PC-9 (cell line): ENCODE data around the gene PRKD1. TPM values are rescaled to one million over a fixed set of nuclear protein-coding genes. Genes with fewer than 3 reads are reported as not detected.

ENCODE experiments used
- BruUV-seq: library from RNA; stranded (reverse); fragments of 400-500 nt; replicated peaks from 2 replicates; lab custom pipeline; 2021; lab: Mats Ljungman, UMichigan
- CTCF ChIA-PET: fragments of 300-600 bp; sonication (Branson Sonifier 250); formaldehyde crosslinking; loops from one replicate; lab custom pipeline; 2022; ENCODE audit warnings: antibody characterized with exemption; lab: Charles Lee
- POLR2A ChIA-PET: fragments of 300-600 bp; sonication (Branson Sonifier 250); formaldehyde crosslinking; loops from one replicate; lab custom pipeline; 2022; ENCODE audit warnings: antibody characterized with exemption; ENCODE audit not compliant: unreplicated experiment; lab: Charles Lee
- DNase-seq, 2 experiments: peaks; one replicate each; pipeline versions ENCODE4 v3.0.0 to v3.0.0-alpha.2; 2015 to 2022; ENCODE audit warnings: mixed read lengths in 1 of 2
- H2AFZ ChIP-seq: fragments of 200-600 bp; sonication (generic); 2 replicates; pipeline ENCODE4 v1.8.1; 2017; ENCODE audit warnings: antibody characterized with exemption
- H3F3A ChIP-seq: fragments of 200-600 bp; sonication (generic); 2 replicates; pipeline ENCODE4 v1.8.1; 2017; ENCODE audit warnings: antibody characterized with exemption, mild to moderate bottlenecking, low read depth; ENCODE audit not compliant: insufficient read depth
- H3K27ac ChIP-seq: fragments of 200-600 bp; sonication (generic); 2 replicates; pipeline ENCODE4 v1.6.1; 2016; ENCODE audit warnings: mixed run types
- H3K27me3 ChIP-seq: fragments of 200-600 bp; sonication (generic); 2 replicates; pipeline ENCODE4 v1.6.1; 2016; ENCODE audit warnings: low read depth, mixed run types; ENCODE audit not compliant: insufficient read depth
- H3K36me3 ChIP-seq: fragments of 200-600 bp; sonication (generic); 2 replicates; pipeline ENCODE4 v1.6.1; 2016; ENCODE audit warnings: low read depth, mixed run types
- H3K4me1 ChIP-seq: fragments of 200-600 bp; sonication (generic); replicated peaks from 2 replicates; pipeline ENCODE4 v1.6.1; 2016; ENCODE audit warnings: mixed run types; ENCODE audit not compliant: insufficient read depth
- H3K4me2 ChIP-seq: fragments of 200-600 bp; sonication (generic); 2 replicates; pipeline ENCODE4 v1.6.1; 2017; ENCODE audit warnings: mixed run types
- H3K4me3 ChIP-seq: fragments of 200-600 bp; sonication (generic); 2 replicates; pipeline ENCODE4 v1.6.1; 2016; ENCODE audit warnings: mixed run types
- H3K79me2 ChIP-seq: fragments of 200-600 bp; sonication (generic); 2 replicates; pipeline ENCODE4 v1.6.1; 2017; ENCODE audit warnings: low read depth, mixed run types
- H3K9me2 ChIP-seq: fragments of 200-600 bp; sonication (generic); 2 replicates; pipeline ENCODE4 v1.8.1; 2017; ENCODE audit warnings: mild to moderate bottlenecking; ENCODE audit not compliant: insufficient read depth
- H3K9me3 ChIP-seq: fragments of 200-600 bp; sonication (generic); 2 replicates; pipeline ENCODE4 v1.8.1; 2016; ENCODE audit warnings: low read depth; ENCODE audit not compliant: insufficient read depth
- H4K20me1 ChIP-seq: fragments of 200-600 bp; sonication (generic); 2 replicates; pipeline ENCODE4 v1.8.1; 2017; ENCODE audit not compliant: insufficient read depth
- CTCF ChIP-seq: fragments of 200-600 bp; sonication (generic); conservative IDR thresholded peaks from 2 replicates; pipeline ENCODE4 v1.6.1; 2017; ENCODE audit warnings: mixed run types, antibody characterized with exemption, mild to moderate bottlenecking, moderate library complexity
- EZH2 ChIP-seq: fragments of 200-600 bp; sonication (generic); IDR thresholded peaks from 2 replicates; pipeline ENCODE4 v1.8.0; 2017; ENCODE audit warnings: antibody characterized with exemption, low read depth
- intact Hi-C: fragments of 100-400 bp; cut with micrococcal nuclease; formaldehyde crosslinking; loops from one replicate; pipeline ENCODE4 v1.10.0; 2022; ENCODE audit not compliant: unreplicated experiment
- total RNA-seq: library from RNA; stranded (reverse); gene quantifications from 2 replicates; pipeline ENCODE4 v1.2.3, GENCODE V29; 2021

The PRKD1 gene
- total RNA-seq, 1 experiment from 2014 or later, result 0.98 TPM

GRCh38 chr14:29616922-29617321 lies 310.7 kb downstream of the PRKD1 start:
- Histone ChIP-seq H3K27ac (no peak overlapping the region), H3K4me2 (no peak overlapping the region), H3K79me2 (no peaks in the 10 kb centered on the region), H4K20me1 (no peaks in the 10 kb centered on the region), H3F3A (no peaks in the 10 kb centered on the region), H3K4me3 (no peak overlapping the region), H3K36me3 (no peaks in the 10 kb centered on the region), H2AFZ (no peak overlapping the region), H3K4me1 (no peaks in the 10 kb centered on the region), H3K9me2 (no peaks in the 10 kb centered on the region), H3K9me3 (no peaks in the 10 kb centered on the region), H3K27me3 (no peaks in the 10 kb centered on the region)
- DNase-seq, result no peak
- POLR2A ChIA-PET, result interaction anchor here (0.7 kb wide), 1 partner anchor 1187 kb away, joined by 3 read pairs; no protein-coding TSS in a partner anchor
- CTCF ChIA-PET, result no interaction called here
- BruUV-seq, result no TSS peak
- intact Hi-C loops, result no loop called here
- TF ChIP-seq CTCF, result no peak

- H3K27me3 ChIP-seq, result no peaks in the 10 kb centered on the region
- no peaks in the 10 kb centered on the region for H3K9me3 ChIP-seq
- CTCF ChIA-PET, result no interaction called here
- no peaks in the 10 kb centered on the region for H3K36me3 ChIP-seq
- DNase-seq, result no peak
- H3K4me1 ChIP-seq, result no peaks in the 10 kb centered on the region
- no peak overlapping the region for H2AFZ ChIP-seq
- H3K4me3 ChIP-seq, result no peak overlapping the region
- intact Hi-C loops, result no loop called here
- no peak overlapping the region for H3K4me2 ChIP-seq
- no peak for TF ChIP-seq EZH2
- no peak for TF ChIP-seq CTCF
- H3K79me2 ChIP-seq, result no peaks in the 10 kb centered on the region
- no TSS peak for BruUV-seq
- H4K20me1 ChIP-seq, result no peaks in the 10 kb centered on the region
- no peaks in the 10 kb centered on the region for H3K9me2 ChIP-seq
- POLR2A ChIA-PET, result no interaction called here
- H3F3A ChIP-seq, result no peaks in the 10 kb centered on the region
- no peak overlapping the region for H3K27ac ChIP-seq
These were observed 318.8 kb downstream of the PRKD1 start for GRCh38 chr14:29608861-29609260.

DNA sequence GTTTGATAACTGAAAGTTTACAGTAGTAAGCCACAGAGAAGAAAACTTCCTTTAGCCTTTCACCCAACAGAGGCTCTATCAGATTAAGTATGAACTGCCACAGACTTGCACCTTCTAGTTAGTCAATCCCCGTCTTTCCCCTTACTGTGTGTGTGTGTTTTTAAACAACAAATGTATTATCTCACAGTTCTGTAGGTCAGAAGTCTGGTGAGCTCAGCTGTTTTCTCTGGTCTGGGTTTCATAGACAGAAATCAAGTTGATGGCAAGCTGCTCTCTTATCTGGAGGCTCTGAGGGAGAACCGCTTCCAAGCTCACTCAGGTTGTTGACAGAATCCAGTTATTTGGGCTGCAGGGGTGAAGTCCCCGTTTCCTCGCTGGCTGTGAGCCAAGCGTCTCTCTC lies 320.5 kb downstream of the PRKD1 start:
- ChIA-PET CTCF (no interaction called here), POLR2A (no interaction called here)
- Histone ChIP-seq H3K27ac (no peak overlapping the region), H3F3A (no peaks in the 10 kb centered on the region), H3K4me3 (no peak overlapping the region), H2AFZ (no peak overlapping the region), H3K79me2 (no peaks in the 10 kb centered on the region), H3K9me2 (no peaks in the 10 kb centered on the region), H3K27me3 (no peaks in the 10 kb centered on the region), H3K4me2 (no peak overlapping the region), H3K36me3 (no peaks in the 10 kb centered on the region), H3K9me3 (no peaks in the 10 kb centered on the region), H4K20me1 (no peaks in the 10 kb centered on the region), H3K4me1 (no peaks in the 10 kb centered on the region)
- DNase-seq, result no peak
- no TSS peak for BruUV-seq
- TF ChIP-seq CTCF, result no peak
- TF ChIP-seq EZH2, result no peak
- intact Hi-C loops, result no loop called here
